NCI-H187 treated with DMSO at 0.1 percent for 48 hours (cell line): ENCODE measurements around the gene C1orf74.

ENCODE experiments used
- DNase-seq: peaks from one replicate; lab custom pipeline; 2025; lab: John Stamatoyannopoulos, UW

Gene C1orf74

GRCh38 chr1:209784265-209785169 lies at the start of gene C1orf74:
Gene C1orf74 (minus strand): TSS chr1:209784559. CDS start chr1:209783634, 925 bp downstream.
- peak; percentile 61 for DNase-seq

- DNase-seq = no peak
These were observed 47.3 kb upstream of the C1orf74 start for GRCh38 chr1:209831615-209832014.

DNA sequence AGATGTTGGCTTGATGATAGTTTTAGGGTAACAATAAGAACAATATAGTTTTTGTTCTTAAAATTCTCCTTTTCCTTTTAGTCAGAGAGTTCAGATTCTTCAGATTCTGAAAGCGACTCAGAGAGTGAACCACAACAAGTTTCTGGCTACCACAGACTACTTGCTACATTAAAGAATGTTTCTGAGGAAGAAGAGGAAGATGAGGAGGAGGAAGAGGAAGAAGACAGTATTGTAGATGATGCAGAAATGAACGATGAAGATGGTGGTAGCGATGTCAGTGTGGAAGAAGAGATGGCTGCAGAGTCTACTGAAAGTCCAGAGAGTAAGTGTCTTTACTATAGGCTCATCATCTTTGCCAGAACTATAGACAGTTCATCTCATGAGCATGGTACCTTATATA lies 46.4 kb upstream of the C1orf74 start:
- DNase-seq = no peak

DNA sequence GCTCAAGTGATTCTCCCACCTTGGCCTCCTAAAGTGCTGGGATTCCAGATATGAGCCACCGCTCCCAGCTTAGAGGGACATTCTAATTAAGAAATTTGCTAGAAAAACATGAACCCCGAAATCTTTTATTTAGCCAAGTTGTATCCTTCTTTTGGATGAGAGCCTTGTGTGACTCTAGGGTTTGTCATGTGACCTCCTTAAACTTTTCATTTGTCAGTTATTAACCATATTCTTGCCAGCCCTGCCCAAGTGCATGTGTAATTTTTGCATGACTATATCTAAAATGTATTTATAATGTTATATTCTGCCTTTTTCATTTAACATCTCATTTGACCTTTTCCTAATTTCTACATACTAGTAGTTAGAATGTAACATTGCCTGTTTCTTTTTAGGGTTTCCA lies 45.4 kb upstream of the C1orf74 start:
- DNase-seq = no peak

DNA sequence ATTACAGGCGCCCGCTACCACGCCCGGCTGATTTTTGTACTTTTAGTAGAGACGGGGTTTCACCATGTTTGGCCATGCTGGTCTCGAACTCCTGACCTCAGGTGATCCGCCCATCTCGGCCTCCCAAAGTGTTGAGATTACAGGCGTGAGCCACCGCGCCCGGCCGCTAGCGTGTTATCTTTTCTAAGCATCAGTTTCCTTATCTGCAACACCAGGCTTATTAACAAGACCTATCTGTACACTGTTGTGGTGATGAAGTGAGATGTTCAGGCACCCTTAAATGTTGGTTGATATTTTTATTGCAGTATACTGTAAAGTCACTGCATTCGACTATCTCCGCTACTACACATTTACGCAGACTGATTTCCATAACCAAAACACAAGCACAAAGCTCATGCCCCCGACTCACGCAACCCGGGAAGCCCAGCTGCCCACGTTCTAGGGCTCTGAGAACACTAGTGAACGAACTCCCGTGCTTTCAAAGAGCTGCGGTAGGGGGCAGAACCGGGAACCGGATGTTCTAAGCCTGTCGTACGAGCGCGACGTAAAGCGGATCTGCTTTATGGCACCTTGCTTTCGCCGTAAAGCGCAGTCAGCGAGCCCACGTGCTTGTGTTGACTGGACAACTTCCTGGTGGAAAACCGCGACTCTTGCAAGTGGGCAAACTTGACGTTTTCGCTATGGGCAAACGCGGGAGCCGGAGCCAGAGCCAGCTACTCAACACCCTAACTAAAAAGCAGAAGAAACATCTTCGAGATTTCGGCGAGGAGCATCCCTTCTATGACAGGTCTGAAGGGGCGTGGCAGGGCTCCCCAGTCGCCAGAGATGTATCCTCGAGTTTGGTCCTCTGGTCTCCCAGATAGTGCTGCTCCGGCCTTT lies 43.3 kb upstream of the C1orf74 start, which contains the start of gene UTP25:
Gene UTP25 (plus strand): TSS at position 589 of the 879 bp plus-strand sequence. CDS start 92 bp downstream, at position 681.
- peak; percentile 61 for DNase-seq

DNA sequence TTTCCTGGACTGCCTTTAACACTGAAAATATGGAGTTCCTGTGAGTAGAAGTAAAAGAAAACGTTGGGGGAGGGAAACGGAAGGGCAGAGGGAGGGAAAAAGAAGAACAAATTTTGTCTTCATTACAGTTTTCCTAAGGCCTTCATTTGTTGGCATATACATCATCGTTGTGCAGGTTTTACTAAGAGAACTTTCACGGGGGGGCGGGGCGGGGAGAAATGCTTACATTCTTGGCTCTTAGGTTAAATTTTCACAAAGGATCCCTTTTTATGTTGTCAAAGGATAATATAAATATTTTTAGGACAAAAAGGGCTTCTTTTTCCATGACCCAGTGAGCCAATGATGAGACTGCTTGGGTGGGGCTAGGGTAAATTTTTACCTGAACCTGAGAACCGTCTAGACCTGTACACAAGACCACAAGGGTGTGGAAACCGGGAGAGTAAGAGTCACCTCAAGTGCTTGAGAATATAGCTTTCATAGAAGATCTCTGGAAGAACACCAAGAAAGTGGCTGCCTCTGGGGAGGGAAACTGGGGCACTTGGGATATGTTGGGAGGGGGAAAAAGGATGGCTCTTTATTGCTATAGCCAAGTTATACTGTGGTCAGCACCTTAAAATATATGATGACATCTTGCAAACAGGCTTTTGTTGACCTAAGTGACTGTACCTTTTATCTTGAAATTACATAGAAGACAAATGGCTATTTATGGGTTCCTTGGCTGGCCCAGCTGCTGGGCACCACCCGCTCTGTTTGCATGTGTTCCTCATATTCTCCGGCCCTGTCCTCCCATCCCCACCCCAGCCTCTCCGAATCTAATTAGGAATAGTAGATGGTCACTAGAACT lies 41.5 kb upstream of the C1orf74 start:
- DNase-seq = no peak

- DNase-seq = no peak
These were observed 39.0 kb upstream of the C1orf74 start for GRCh38 chr1:209823143-209824041.

- no peak for DNase-seq
These were observed 38.3 kb upstream of the C1orf74 start for GRCh38 chr1:209822706-209823105.

GRCh38 chr1:209820986-209821385 lies 36.6 kb upstream of the C1orf74 start:
- DNase-seq = no peak

DNA sequence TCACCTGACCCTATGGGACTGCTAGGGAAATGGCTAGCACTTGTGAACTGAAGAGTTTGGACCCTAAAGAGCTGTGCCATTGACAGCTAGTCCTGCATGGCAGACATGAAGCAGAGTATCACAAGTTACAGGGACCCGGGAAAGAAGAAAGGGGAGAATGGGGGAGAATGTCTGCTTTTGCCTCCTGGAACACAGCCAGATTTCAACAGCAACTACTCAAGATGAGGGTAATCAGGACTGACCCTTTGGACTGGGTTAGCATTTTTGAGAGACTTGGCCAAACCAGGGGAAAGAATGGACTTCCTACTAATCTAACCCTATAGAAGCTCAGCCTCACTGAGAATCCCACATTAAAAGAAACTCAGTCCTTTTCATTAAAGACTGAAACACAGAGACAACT lies 34.7 kb upstream of the C1orf74 start:
- DNase-seq = no peak

DNA sequence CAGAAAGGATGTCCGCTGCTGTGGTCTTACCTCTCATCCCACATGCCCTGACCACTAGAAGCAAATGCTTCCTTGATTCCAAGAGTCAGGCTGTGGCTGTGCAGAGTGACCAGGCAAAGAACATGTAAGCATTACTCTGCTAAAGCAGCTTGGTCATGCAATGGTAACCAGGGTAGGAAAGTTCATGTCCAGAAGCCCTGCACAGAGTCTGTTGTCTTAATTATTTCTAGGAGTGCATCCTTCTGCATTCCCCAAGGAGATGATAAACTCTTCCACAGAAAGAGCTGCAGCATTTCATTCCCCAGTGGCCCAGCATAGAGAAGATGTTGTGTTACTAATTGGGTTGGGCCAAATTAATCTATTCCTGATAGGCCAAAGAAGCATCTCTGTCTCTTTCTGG lies 33.3 kb upstream of the C1orf74 start:
- DNase-seq = no peak

DNA sequence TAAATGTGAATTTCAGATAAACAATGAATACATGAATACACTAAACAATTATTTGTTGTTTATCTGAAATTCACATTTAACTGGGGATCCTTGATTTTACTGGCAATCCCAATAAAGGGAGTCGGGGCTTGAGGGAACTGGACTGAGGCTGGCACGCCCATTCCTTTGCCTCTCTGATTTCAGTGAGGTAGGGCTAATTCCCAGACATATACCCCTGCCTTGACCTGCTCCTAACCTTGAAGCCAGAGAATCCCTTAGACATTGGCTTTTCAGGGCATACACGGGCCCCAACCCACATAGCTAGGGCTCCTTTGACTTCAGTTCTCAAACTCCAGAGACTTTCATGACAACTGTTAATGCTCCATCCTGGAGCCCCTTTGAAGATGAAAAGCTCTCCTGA lies 32.6 kb upstream of the C1orf74 start:
- DNase-seq = no peak

DNA sequence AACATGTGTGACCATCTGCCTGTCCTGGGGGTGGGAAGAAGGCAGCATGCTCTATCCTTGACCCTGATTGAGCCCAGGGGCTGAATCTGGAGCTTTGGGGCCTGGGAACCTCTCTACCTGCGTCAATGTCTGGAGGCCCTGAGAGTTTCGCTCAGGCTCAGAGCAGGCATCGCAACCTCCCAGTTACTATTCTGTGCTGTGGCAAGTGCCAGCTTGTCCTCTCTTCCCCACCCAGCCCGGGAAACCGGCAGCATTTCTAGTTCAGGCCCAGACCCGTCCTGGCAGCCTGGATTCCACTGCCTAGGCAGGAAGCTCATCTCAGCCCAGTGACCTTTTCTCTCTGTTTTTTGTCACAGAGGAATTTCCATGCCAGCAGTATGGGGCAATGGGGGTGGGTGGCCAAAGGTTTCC lies 31.6 kb upstream of the C1orf74 start:
- DNase-seq = no peak

DNA sequence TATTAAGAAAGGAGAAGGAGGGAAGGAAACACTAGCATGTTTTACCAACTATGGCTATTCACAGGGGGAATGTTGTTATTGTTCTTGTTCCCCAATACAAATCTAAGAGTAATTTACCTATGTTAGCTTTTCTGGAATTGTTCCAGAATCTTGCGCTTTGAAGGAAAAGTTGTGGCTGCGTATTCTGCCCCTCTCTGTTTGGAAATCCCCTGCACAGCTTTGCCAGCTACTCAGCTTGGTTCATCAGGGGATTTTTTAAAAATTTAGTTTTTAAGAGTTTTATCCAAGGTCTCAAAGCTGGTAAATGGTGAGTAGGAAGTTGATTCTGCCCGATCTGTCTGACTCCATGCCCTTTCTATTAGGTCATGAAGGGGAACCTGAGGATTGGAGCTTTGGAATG lies 31.1 kb upstream of the C1orf74 start:
- DNase-seq = no peak

DNA sequence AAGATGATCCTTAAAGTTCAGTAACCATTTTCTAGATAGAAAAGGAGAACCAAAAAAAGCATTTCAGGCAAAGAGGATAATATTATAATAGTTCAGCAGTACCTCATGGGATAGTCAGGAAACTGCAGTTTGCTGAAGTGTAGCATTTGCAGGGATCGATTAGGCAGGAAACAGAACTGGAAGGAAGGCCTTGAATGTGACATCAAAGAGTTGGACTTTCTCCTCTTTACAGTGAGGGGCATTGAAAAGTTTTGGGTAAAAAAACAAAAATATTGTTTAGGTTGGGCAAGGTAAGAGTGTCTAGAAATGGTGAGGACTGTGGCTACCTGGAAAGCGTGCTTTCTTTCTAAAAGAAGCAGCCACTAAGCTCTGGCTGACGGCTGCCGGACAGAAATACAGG lies 29.5 kb upstream of the C1orf74 start:
- DNase-seq = no peak

GRCh38 chr1:209810783-209811182 lies 26.4 kb upstream of the C1orf74 start:
- DNase-seq = no peak

GRCh38 chr1:209809611-209810010 lies 25.3 kb upstream of the C1orf74 start:
- DNase-seq = no peak

GRCh38 chr1:209808059-209808581 lies 23.8 kb upstream of the C1orf74 start:
- DNase-seq = no peak

GRCh38 chr1:209807509-209807908 lies 23.1 kb upstream of the C1orf74 start:
- DNase-seq = no peak
